Esophagus (tissue), 2 donors: Measurements from ENCODE around the gene RFTN2. TPM values are rescaled to one million over a fixed set of nuclear protein-coding genes. Genes with fewer than 3 reads are reported as not detected.

Source experiments
- H3K27ac ChIP-seq, 2 donors: one replicate each; pipeline ENCODE4 v1.5.1; 2013; ENCODE audit warnings: low read depth in 2 of 2, mild to moderate bottlenecking in 2 of 2, inconsistent platforms in 1 of 2, low read length in 1 of 2, moderate library complexity in 1 of 2
- H3K27me3 ChIP-seq, 2 donors: one replicate each; pipeline ENCODE4 v1.6.1; 2013; ENCODE audit warnings: low read length in 2 of 2, control low read depth in 1 of 2, mild to moderate bottlenecking in 1 of 2; ENCODE audit not compliant: insufficient read depth in 2 of 2, control insufficient read depth in 1 of 2
- H3K36me3 ChIP-seq, 2 donors: one replicate each; pipeline ENCODE4 v1.6.1; 2013; ENCODE audit warnings: low read length in 1 of 2; ENCODE audit not compliant: control insufficient read depth in 2 of 2, insufficient read depth in 2 of 2
- H3K4me1 ChIP-seq, 2 donors: one replicate each; pipeline ENCODE4 v1.6.1; 2013; ENCODE audit warnings: low read length in 1 of 2; ENCODE audit not compliant: control insufficient read depth in 2 of 2, insufficient read depth in 2 of 2
- H3K4me3 ChIP-seq, 2 donors: one replicate each; pipeline ENCODE4 v1.5.1; 2013; ENCODE audit warnings: low read length in 2 of 2, mild to moderate bottlenecking in 2 of 2, low read depth in 1 of 2, moderate library complexity in 1 of 2
- H3K9me3 ChIP-seq, 2 donors: one replicate each; pipeline ENCODE4 v1.6.1; 2013; ENCODE audit warnings: mild to moderate bottlenecking in 2 of 2, low read depth in 1 of 2, low read length in 1 of 2, moderate library complexity in 1 of 2; ENCODE audit not compliant: control insufficient read depth in 2 of 2, insufficient read depth in 1 of 2
- WGBS, 2 donors: extraction: QIAGEN DNeasy Blood & Tissue Kit; methylation state at CpG; one replicate each; pipeline ENCODE4 v1.1.7; 2013; 5-methylcytosine and 5-hydroxymethylcytosine counted together
- polyA plus RNA-seq, 2 donors: library from polyadenylated mRNA; stranded (reverse); fragments of 200-250 nt; gene quantifications; one replicate each; pipeline ENCODE4 v1.2.3, GENCODE V29; 2013
- donor health status: healthy with polysubstance abuse.
- donor health status: Bipolar disorder and iron deficiency.

RFTN2 gene
- polyA plus RNA-seq, 2 donors = 0.24 to 0.38 TPM

GRCh38 chr2:197539734-197540133, 135.7 kb downstream of the RFTN2 start:
- H3K9me3 ChIP-seq = no peaks in the 10 kb centered on the region
- H3K4me1 ChIP-seq = no peaks in the 10 kb centered on the region
- H3K27ac ChIP-seq = no peak overlapping the region
- H3K27me3 ChIP-seq = no peaks in the 10 kb centered on the region
- peaks cover 0 to 2% of the 10 kb centered on the region in 2 donors for H3K36me3 ChIP-seq
- H3K4me3 ChIP-seq = no peak overlapping the region
- WGBS, 2 donors = 63 to 72% methylated on average over 1 of the region's 1 CpG

GRCh38 chr2:197538412-197538811, 137.0 kb downstream of the RFTN2 start:
- Histone ChIP-seq H3K4me3 (no peak overlapping the region), H3K27ac (no peak overlapping the region), H3K27me3 (no peaks in the 10 kb centered on the region), H3K4me1 (no peaks in the 10 kb centered on the region), H3K36me3 (peaks cover 0 to 2% of the 10 kb centered on the region in 2 donors), H3K9me3 (no peaks in the 10 kb centered on the region)
- 45 to 47% methylated on average over 2 of the region's 2 CpGs for WGBS, 2 donors

Other genes starting within 250 kb of the RFTN2 start
- gene SF3B1, start 240.6 kb downstream of the RFTN2 start, polyA plus RNA-seq = 100 to 1,000 TPM; 120 to 231 TPM
- 10 to 100 TPM; 10.6 to 12.0 TPM for gene COQ10B, start 222.0 kb downstream of the RFTN2 start, polyA plus RNA-seq
- 100 to 1,000 TPM in 1 of 2 donors, 10 to 100 TPM in 1; 75.0 to 120 TPM for gene HSPD1, start 175.7 kb downstream of the RFTN2 start, polyA plus RNA-seq
- 100 to 1,000 TPM; 149 to 216 TPM for gene HSPE1, start 175.2 kb downstream of the RFTN2 start, polyA plus RNA-seq
- 10 to 100 TPM; 26.4 to 33.2 TPM for gene MOB4, start 159.5 kb downstream of the RFTN2 start, polyA plus RNA-seq
- 1 to 10 TPM; 2.1 to 4.1 TPM for gene MARS2, start 29.8 kb upstream of the RFTN2 start, polyA plus RNA-seq
- not detected for gene BOLL, start 109.7 kb upstream of the RFTN2 start, polyA plus RNA-seq
- under 1 TPM; 0.20 to 0.59 TPM for gene PLCL1, start 129.0 kb upstream of the RFTN2 start, polyA plus RNA-seq